Measurements from ENCODE around the gene LCAT.
A peak's percentile ranks its signal among the peaks of the same experiment; 100 is the strongest.
"Not testable (repeated sequence)": the region's sequence is repeated elsewhere in the genome, so short reads cannot be mapped to it uniquely, and the experiment has no call there.

The LCAT gene

GRCh38 chr16:67939507-67940445 lies 4.1 kb downstream of the LCAT start:
- Mint-ChIP-seq H3K27me3 (no peaks in the 10 kb centered on the region), H3K27ac (ENCODE audit: low read depth) (peak overlapping the region; percentile 88), H3K4me1 (peaks cover 41% of the 10 kb centered on the region), H3K36me3 (ENCODE audit: insufficient read depth) (peaks cover 22% of the 10 kb centered on the region), H3K4me3 (peak overlapping the region; percentile 46), H3K9me3 (no peaks in the 10 kb centered on the region)
- DNase-seq (ENCODE audit: low spot score in 2 of 2), result no peak
- ATAC-seq (replicated peaks; ENCODE audit: extremely low read depth, poor library complexity, severe bottlenecking), result no peak

DNA sequence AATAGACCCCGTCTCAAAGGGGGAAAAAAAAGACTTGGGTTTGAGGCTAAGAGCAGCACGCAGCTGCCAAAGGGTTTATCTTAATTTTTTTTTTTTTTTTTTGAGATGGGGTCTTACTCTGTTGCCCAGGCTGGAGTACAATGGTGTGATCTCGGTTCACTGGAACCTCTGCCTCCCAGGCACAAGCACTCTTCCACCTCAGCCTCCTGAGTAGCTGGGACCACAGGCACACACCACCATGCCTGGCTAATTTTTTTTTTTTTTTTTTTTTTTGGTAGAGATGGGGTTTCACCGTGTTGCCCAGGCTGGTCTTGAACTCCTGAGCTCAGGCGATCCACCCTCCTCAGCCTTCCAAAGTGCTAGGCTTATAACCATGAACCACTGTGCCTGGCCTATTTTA lies 6.2 kb downstream of the LCAT start:
- not testable (repeated sequence) for DNase-seq (ENCODE audit: low spot score in 2 of 2); ATAC-seq (replicated peaks; ENCODE audit: extremely low read depth, poor library complexity, severe bottlenecking); H3K27me3 Mint-ChIP-seq; H3K9me3 Mint-ChIP-seq
- H3K4me3 Mint-ChIP-seq, result peak overlapping the region; percentile 100
- peaks cover 50% of the 10 kb centered on the region for H3K4me1 Mint-ChIP-seq
- H3K36me3 Mint-ChIP-seq (ENCODE audit: insufficient read depth), result peaks cover 38% of the 10 kb centered on the region
- peak overlapping the region; percentile 93 for H3K27ac Mint-ChIP-seq (ENCODE audit: low read depth)

- DNase-seq (ENCODE audit: low spot score in 2 of 2), result peak; percentile 52 to 68
Measured at GRCh38 chr16:67936880-67937605, 6.9 kb downstream of the LCAT start.

DNA sequence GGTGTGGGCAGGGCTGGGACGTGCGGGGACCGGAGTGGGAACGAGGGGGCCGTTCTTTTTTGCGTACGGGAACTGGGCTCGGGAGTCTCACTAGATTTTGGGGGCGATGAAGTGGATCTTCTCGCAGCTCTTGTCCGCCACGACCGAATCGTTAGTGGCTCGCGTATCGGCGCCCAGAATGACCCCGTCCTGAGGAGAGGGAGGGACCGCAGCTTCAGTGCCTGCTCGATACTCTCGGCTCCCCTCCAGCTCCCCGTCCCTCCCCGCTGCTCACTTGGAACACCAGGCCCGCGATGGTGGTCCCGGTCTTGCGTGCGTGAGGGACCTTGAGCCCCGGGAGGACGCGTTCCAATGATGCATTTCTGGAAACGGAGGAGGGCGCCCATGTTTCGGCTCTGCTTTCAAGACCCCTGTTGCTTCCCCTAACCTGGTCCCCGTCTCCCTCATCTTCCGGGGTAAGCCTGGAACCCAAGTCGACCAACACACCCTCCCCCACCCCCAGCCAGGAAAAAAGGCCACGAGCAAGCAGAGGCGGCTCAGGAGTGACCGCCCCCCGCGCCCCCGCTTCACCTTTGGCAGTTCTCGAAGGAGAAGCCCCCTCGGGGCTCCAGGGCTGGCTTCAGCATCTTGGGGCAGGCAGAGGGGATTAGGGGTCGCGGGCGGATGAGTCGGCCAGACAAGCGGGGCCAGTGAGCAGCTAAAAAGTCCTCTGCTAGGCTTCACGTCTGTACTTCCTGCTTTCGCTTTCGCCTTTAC lies 7.6 kb downstream of the LCAT start, which contains the start of gene PSMB10:
Gene PSMB10, minus strand, starts transcription at position 727 of the 756 bp plus-strand sequence. Its CDS starts 101 bp downstream, at position 626.
- H3K36me3 Mint-ChIP-seq (ENCODE audit: insufficient read depth), result peaks cover 39% of the 10 kb centered on the region
- peaks cover 40% of the 10 kb centered on the region for H3K4me1 Mint-ChIP-seq
- peak within 1 kb of the TSS; percentile 100 for H3K4me3 Mint-ChIP-seq
- H3K27ac Mint-ChIP-seq (ENCODE audit: low read depth), result peak within 1 kb of the TSS; percentile 93
- H3K9me3 Mint-ChIP-seq, result no peaks in the 10 kb centered on the region
- no peak for DNase-seq (ENCODE audit: low spot score in 2 of 2)
- no peaks in the 10 kb centered on the region for H3K27me3 Mint-ChIP-seq
- ATAC-seq (replicated peaks; ENCODE audit: extremely low read depth, poor library complexity, severe bottlenecking), result peak; percentile 6

More at GRCh38 chr16:67936880-67937605, 6.9 kb downstream of the LCAT start:
- ATAC-seq (replicated peaks; ENCODE audit: extremely low read depth, poor library complexity, severe bottlenecking), result peak; percentile 47
- Mint-ChIP-seq H3K27me3 (no peaks in the 10 kb centered on the region), H3K36me3 (ENCODE audit: insufficient read depth) (peaks cover 38% of the 10 kb centered on the region), H3K4me3 (peak overlapping the region; percentile 100), H3K27ac (ENCODE audit: low read depth) (peak overlapping the region; percentile 93), H3K9me3 (no peaks in the 10 kb centered on the region), H3K4me1 (peaks cover 46% of the 10 kb centered on the region)

- Mint-ChIP-seq H3K4me1 (peaks cover 40% of the 10 kb centered on the region), H3K27me3 (no peaks in the 10 kb centered on the region), H3K36me3 (ENCODE audit: insufficient read depth) (peaks cover 40% of the 10 kb centered on the region), H3K4me3 (peak overlapping the region; percentile 100), H3K27ac (ENCODE audit: low read depth) (peak overlapping the region; percentile 93), H3K9me3 (no peaks in the 10 kb centered on the region)
- ATAC-seq (replicated peaks; ENCODE audit: extremely low read depth, poor library complexity, severe bottlenecking), result peak; percentile 93
- DNase-seq (ENCODE audit: low spot score in 2 of 2), result peak; percentile 84 to 89
Measured at GRCh38 chr16:67935402-67936123, 8.4 kb downstream of the LCAT start.

DNA sequence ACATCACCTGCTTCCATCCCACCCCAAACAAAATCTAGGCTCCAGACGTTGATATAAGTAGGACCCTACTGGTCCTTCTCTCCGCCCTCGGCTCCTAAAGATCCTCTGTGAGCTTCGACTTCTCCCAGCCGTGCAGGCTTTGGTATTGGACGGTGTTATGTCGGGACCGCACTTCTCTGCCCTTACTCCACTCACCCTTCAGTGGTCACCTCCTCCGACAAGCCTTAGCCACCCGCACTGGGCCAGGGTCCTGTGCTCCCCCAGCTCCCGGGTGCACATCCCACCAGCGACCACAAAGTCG lies 8.9 kb downstream of the LCAT start:
- Mint-ChIP-seq H3K27ac (ENCODE audit: low read depth) (peak overlapping the region; percentile 93), H3K4me1 (peaks cover 35% of the 10 kb centered on the region), H3K27me3 (no peaks in the 10 kb centered on the region), H3K9me3 (no peaks in the 10 kb centered on the region), H3K36me3 (ENCODE audit: insufficient read depth) (peaks cover 40% of the 10 kb centered on the region), H3K4me3 (peak overlapping the region; percentile 100)
- ATAC-seq (replicated peaks; ENCODE audit: extremely low read depth, poor library complexity, severe bottlenecking) (no peak), DNase-seq (ENCODE audit: low spot score in 2 of 2) (no peak)

- Mint-ChIP-seq H3K36me3 (ENCODE audit: insufficient read depth) (peaks cover 43% of the 10 kb centered on the region), H3K27ac (ENCODE audit: low read depth) (peak overlapping the region; percentile 93), H3K4me1 (peaks cover 30% of the 10 kb centered on the region), H3K27me3 (no peaks in the 10 kb centered on the region), H3K9me3 (no peaks in the 10 kb centered on the region), H3K4me3 (peak overlapping the region; percentile 100)
- ATAC-seq (replicated peaks; ENCODE audit: extremely low read depth, poor library complexity, severe bottlenecking) (no peak), DNase-seq (ENCODE audit: low spot score in 2 of 2) (no peak)
Measured at GRCh38 chr16:67934306-67935100, 9.4 kb downstream of the LCAT start.

DNA sequence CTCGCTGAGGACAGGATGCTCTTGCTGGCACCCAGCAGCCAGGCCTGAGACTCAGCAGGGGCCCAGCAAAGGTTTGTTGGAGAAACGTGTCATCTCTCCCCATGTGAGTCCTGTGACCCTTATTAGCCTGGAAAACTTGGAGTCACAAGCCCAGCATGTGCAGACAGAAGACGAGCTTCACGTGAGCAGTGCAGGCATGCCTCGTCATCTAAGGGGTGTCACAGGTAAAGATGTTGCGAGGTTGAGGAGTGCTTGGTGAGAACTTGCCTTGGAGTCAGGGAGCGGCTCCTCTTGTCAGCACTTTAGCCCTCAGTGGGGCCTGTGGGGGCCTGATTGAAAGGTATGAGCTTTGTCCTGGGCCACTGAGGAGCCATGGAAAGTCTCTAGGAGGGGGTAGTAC lies 10.1 kb downstream of the LCAT start:
- DNase-seq (ENCODE audit: low spot score in 2 of 2), result no peak
- peak overlapping the region; percentile 37 for H3K4me3 Mint-ChIP-seq
- H3K27me3 Mint-ChIP-seq, result no peaks in the 10 kb centered on the region
- peaks cover 30% of the 10 kb centered on the region for H3K4me1 Mint-ChIP-seq
- peaks cover 42% of the 10 kb centered on the region for H3K36me3 Mint-ChIP-seq (ENCODE audit: insufficient read depth)
- H3K9me3 Mint-ChIP-seq, result no peaks in the 10 kb centered on the region
- no peak for ATAC-seq (replicated peaks; ENCODE audit: extremely low read depth, poor library complexity, severe bottlenecking)
- H3K27ac Mint-ChIP-seq (ENCODE audit: low read depth), result peak overlapping the region; percentile 14

- H3K27me3 Mint-ChIP-seq, result no peaks in the 10 kb centered on the region
- no peak for ATAC-seq (replicated peaks; ENCODE audit: extremely low read depth, poor library complexity, severe bottlenecking)
- H3K36me3 Mint-ChIP-seq (ENCODE audit: insufficient read depth), result peaks cover 46% of the 10 kb centered on the region
- no peak overlapping the region for H3K4me3 Mint-ChIP-seq
- H3K4me1 Mint-ChIP-seq, result peaks cover 29% of the 10 kb centered on the region
- no peak overlapping the region for H3K27ac Mint-ChIP-seq (ENCODE audit: low read depth)
- no peaks in the 10 kb centered on the region for H3K9me3 Mint-ChIP-seq
- DNase-seq (ENCODE audit: low spot score in 2 of 2), result no peak
Measured at GRCh38 chr16:67932462-67932840, 11.5 kb downstream of the LCAT start.

- ATAC-seq (replicated peaks; ENCODE audit: extremely low read depth, poor library complexity, severe bottlenecking) (no peak), DNase-seq (ENCODE audit: low spot score in 2 of 2) (no peak)
- H3K4me3 Mint-ChIP-seq, result no peak within 1 kb of the TSS
- no peaks in the 10 kb centered on the region for H3K27me3 Mint-ChIP-seq
- no peaks in the 10 kb centered on the region for H3K9me3 Mint-ChIP-seq
- H3K36me3 Mint-ChIP-seq (ENCODE audit: insufficient read depth), result peaks cover 46% of the 10 kb centered on the region
- H3K4me1 Mint-ChIP-seq, result peaks cover 23% of the 10 kb centered on the region
- peak within 1 kb of the TSS; percentile 61 for H3K27ac Mint-ChIP-seq (ENCODE audit: low read depth)
Measured at GRCh38 chr16:67931712-67932461, 12.0 kb downstream of the LCAT start, which contains the start of gene CTRL. Gene CTRL, minus strand, starts transcription at chr16:67931862. Its CDS starts 10 bp downstream, at chr16:67931852.
